Measurements from ENCODE around the gene GMPR.

- TF ChIP-seq CTCF (conservative IDR thresholded peaks at IDR 0.05 in 1 of 2, IDR thresholded peaks at IDR 0.05 in 1 of 2; ENCODE audit: extremely low read depth in 1 of 2, insufficient read depth in 1 of 2, low read depth in 1 of 2, low read length in 2 of 2) (no peak), EZH2 (IDR thresholded peaks at IDR 0.05; ENCODE audit: borderline replicate concordance, low read length) (no peak)
Observed at GRCh38 chr6:16209539-16209938, 28.8 kb upstream of the GMPR start.
